Measurements from ENCODE around the gene KANK2.

DNA sequence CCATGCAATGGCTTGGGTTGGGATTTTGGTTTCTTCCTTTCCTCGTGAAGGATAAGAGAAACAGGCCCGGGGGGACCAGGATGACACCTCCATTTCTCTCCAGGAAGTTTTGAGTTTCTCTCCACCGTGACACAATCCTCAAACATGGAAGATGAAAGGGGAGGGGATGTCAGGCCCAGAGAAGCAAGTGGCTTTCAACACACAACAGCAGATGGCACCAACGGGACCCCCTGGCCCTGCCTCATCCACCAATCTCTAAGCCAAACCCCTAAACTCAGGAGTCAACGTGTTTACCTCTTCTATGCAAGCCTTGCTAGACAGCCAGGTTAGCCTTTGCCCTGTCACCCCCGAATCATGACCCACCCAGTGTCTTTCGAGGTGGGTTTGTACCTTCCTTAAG is 65.9 kb downstream of the KANK2 start:
- TF ChIP-seq, protein P1, sequence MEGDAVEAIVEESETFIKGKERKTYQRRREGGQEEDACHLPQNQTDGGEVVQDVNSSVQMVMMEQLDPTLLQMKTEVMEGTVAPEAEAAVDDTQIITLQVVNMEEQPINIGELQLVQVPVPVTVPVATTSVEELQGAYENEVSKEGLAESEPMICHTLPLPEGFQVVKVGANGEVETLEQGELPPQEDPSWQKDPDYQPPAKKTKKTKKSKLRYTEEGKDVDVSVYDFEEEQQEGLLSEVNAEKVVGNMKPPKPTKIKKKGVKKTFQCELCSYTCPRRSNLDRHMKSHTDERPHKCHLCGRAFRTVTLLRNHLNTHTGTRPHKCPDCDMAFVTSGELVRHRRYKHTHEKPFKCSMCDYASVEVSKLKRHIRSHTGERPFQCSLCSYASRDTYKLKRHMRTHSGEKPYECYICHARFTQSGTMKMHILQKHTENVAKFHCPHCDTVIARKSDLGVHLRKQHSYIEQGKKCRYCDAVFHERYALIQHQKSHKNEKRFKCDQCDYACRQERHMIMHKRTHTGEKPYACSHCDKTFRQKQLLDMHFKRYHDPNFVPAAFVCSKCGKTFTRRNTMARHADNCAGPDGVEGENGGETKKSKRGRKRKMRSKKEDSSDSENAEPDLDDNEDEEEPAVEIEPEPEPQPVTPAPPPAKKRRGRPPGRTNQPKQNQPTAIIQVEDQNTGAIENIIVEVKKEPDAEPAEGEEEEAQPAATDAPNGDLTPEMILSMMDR (IDR thresholded peaks at IDR 0.05; ENCODE audit: low read depth, low read length) = no peak
- TF ChIP-seq MAX (IDR thresholded peaks at IDR 0.05; ENCODE audit: low read depth, low read length) = no peak

Measured in NB4 (cell line).